IMR-90 (cell line): ENCODE results near the gene PLA2G1B.

Source experiments
- BHLHE40 ChIP-seq: fragments of 150-350 bp; IDR thresholded peaks from 2 replicates; pipeline ENCODE4 v1.6.1; 2016; ENCODE audit warnings: mild to moderate bottlenecking, low read depth, low read length
- CEBPB ChIP-seq: IDR thresholded peaks from 2 replicates; pipeline ENCODE4 v1.6.1; 2012; ENCODE audit warnings: low read depth, low read length, improper control_type of control experiment
- CHD1 ChIP-seq: IDR thresholded peaks from 2 replicates; pipeline ENCODE4 v1.6.1; 2012; ENCODE audit warnings: low read depth, low read length, improper control_type of control experiment
- CTCF ChIP-seq: conservative IDR thresholded peaks from 2 replicates; pipeline ENCODE4 v1.5.1; 2012; ENCODE audit warnings: mild to moderate bottlenecking, low read depth, low read length, improper control_type of control experiment
- ELK1 ChIP-seq: fragments of 150-350 bp; IDR thresholded peaks from 2 replicates; pipeline ENCODE4 v1.6.1; 2016; ENCODE audit warnings: low read depth, mild to moderate bottlenecking, low read length, moderate library complexity, borderline replicate concordance
- FOS ChIP-seq: fragments of 150-350 bp; IDR thresholded peaks from 2 replicates; pipeline ENCODE4 v1.6.1; 2016; ENCODE audit warnings: low read depth, low read length
- MAFK ChIP-seq: IDR thresholded peaks from 2 replicates; pipeline ENCODE4 v1.6.1; 2012; ENCODE audit warnings: low read depth, low read length, improper control_type of control experiment
- MAZ ChIP-seq: IDR thresholded peaks from 2 replicates; pipeline ENCODE4 v1.6.1; 2012; ENCODE audit warnings: low read depth, mild to moderate bottlenecking, low read length, improper control_type of control experiment, moderate library complexity, borderline replicate concordance
- MXI1 ChIP-seq: IDR thresholded peaks from 2 replicates; pipeline ENCODE4 v1.6.1; 2012; ENCODE audit warnings: low read depth, mild to moderate bottlenecking, low read length, moderate library complexity, borderline replicate concordance
- POLR2A ChIP-seq: IDR thresholded peaks from 2 replicates; pipeline ENCODE4 v1.6.1; 2012; ENCODE audit warnings: mild to moderate bottlenecking, low read depth, low read length
- RAD21 ChIP-seq: IDR thresholded peaks from 2 replicates; pipeline ENCODE4 v1.6.1; 2012; ENCODE audit warnings: low read length, improper control_type of control experiment
- RCOR1 ChIP-seq: IDR thresholded peaks from 2 replicates; pipeline ENCODE4 v1.6.1; 2012; ENCODE audit warnings: mild to moderate bottlenecking, low read length, improper control_type of control experiment; ENCODE audit not compliant: insufficient replicate concordance
- RFX5 ChIP-seq: IDR thresholded peaks from 2 replicates; pipeline ENCODE4 v1.8.0; 2012; ENCODE audit warnings: low read depth, mild to moderate bottlenecking, low read length, moderate library complexity
- SMC3 ChIP-seq: fragments of 150-350 bp; IDR thresholded peaks from 2 replicates; pipeline ENCODE4 v1.6.1; 2016; ENCODE audit warnings: low read depth, mild to moderate bottlenecking, antibody characterized with exemption, low read length, moderate library complexity

GRCh38 chr12:120347766-120348165, 20.2 kb upstream of the PLA2G1B start:
- TF ChIP-seq MAZ (no peak), CTCF (no peak), RCOR1 (no peak), RFX5 (no peak), BHLHE40 (no peak), MAFK (no peak), POLR2A (no peak), SMC3 (no peak), FOS (no peak), ELK1 (no peak), CHD1 (no peak), MXI1 (no peak), RAD21 (no peak), CEBPB (no peak)
